Effector memory CD4-positive, alpha-beta T cell (primary cell): ENCODE measurements around the gene CLASP1.

Experiments used
- DNase-seq, 3 donors: peaks; one replicate each; pipeline ENCODE4 v3.0.0-alpha.2; 2020
- H3K27ac ChIP-seq: 2 replicates; pipeline ENCODE4 v1.7.0; 2013; ENCODE audit warnings: mild to moderate bottlenecking, low read length, moderate library complexity; ENCODE audit not compliant: insufficient read depth, poor library complexity, severe bottlenecking
- H3K27me3 ChIP-seq: replicated peaks from 2 replicates; pipeline ENCODE4 v1.7.0; 2013; ENCODE audit warnings: mild to moderate bottlenecking, low read length; ENCODE audit not compliant: insufficient read depth, control insufficient read depth, poor library complexity, severe bottlenecking
- H3K36me3 ChIP-seq: 2 replicates; pipeline ENCODE4 v1.7.0; 2013; ENCODE audit warnings: mild to moderate bottlenecking, low read length, moderate library complexity; ENCODE audit not compliant: control insufficient read depth, insufficient read depth
- H3K4me1 ChIP-seq: 2 replicates; pipeline ENCODE4 v1.7.0; 2013; ENCODE audit warnings: low read length, mild to moderate bottlenecking; ENCODE audit not compliant: control insufficient read depth, insufficient read depth, poor library complexity, severe bottlenecking
- H3K4me3 ChIP-seq: 2 replicates; pipeline ENCODE4 v1.7.0; 2013; ENCODE audit warnings: low read length, low read depth, mild to moderate bottlenecking; ENCODE audit not compliant: insufficient read depth, poor library complexity, severe bottlenecking
- H3K9me3 ChIP-seq: 2 replicates; pipeline ENCODE4 v1.7.0; 2013; ENCODE audit warnings: mild to moderate bottlenecking, low read length, moderate library complexity; ENCODE audit not compliant: control insufficient read depth

CLASP1 gene

GRCh38 chr2:121608367-121608766, 40.9 kb downstream of the CLASP1 start:
- Histone ChIP-seq H3K36me3 (peaks cover 14% of the 10 kb centered on the region), H3K27ac (no peak overlapping the region), H3K27me3 (no peaks in the 10 kb centered on the region), H3K9me3 (no peaks in the 10 kb centered on the region), H3K4me3 (no peak overlapping the region), H3K4me1 (no peaks in the 10 kb centered on the region)
- no peak for DNase-seq

DNA sequence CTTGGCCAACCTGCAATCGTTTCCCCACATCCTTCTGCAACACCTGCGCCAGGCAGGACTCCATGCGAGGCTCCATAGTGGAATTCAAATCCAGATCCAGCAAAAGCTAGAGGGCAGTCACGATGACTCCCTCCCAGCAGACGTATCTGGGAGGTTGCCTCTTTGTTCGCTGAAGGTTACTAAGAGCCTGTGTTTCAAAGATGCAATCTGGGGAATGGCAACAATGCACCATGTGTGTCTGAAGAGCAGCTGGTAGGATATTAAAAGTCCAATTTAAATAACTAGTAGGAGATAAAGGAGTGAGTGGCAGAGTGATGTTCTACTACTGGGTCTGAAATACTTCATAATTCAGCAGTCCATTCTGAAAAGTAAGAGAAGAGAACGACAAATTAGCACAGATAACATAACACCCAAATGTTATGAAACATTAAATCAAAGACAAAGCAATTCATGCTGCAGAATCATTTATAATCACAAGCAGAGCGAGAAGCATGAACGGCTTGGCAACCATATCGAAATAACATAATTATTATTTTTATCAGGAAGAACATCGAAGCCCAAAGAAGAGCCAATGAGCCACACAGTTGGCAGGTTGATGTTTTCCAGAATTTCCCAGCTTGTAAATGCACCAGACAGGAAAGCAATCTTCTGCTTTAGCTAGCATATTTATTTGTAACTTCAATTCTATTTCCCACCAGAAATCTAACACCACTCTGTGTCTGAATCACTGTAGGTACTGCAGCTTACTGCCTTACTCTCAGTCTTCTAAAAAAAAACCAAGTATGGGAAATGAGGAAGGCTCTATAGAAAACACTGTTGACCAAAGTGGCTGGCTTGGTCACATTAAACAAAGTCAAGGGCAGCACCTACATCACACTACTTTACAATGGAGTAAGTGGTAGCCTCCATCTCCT, 43.2 kb downstream of the CLASP1 start:
- no peak overlapping the region for H3K4me3 ChIP-seq
- H3K9me3 ChIP-seq: no peaks in the 10 kb centered on the region
- no peak for DNase-seq
- H3K36me3 ChIP-seq: peaks cover 14% of the 10 kb centered on the region
- no peaks in the 10 kb centered on the region for H3K27me3 ChIP-seq
- no peak overlapping the region for H3K27ac ChIP-seq
- H3K4me1 ChIP-seq: no peaks in the 10 kb centered on the region

- Histone ChIP-seq H3K27ac (no peak overlapping the region), H3K36me3 (peaks cover 14% of the 10 kb centered on the region), H3K4me1 (peaks cover 4% of the 10 kb centered on the region), H3K9me3 (no peaks in the 10 kb centered on the region), H3K4me3 (no peak overlapping the region), H3K27me3 (no peaks in the 10 kb centered on the region)
- DNase-seq: no peak
Measured at GRCh38 chr2:121603185-121603584, 46.1 kb downstream of the CLASP1 start.

GRCh38 chr2:121599963-121600651, 49.2 kb downstream of the CLASP1 start:
- no peaks in the 10 kb centered on the region for H3K9me3 ChIP-seq
- H3K27ac ChIP-seq: no peak overlapping the region
- peaks cover 7% of the 10 kb centered on the region for H3K36me3 ChIP-seq
- DNase-seq: no peak
- no peaks in the 10 kb centered on the region for H3K27me3 ChIP-seq
- H3K4me1 ChIP-seq: peaks cover 4% of the 10 kb centered on the region
- H3K4me3 ChIP-seq: no peak overlapping the region

- Histone ChIP-seq H3K27ac (no peak overlapping the region), H3K4me1 (peaks cover 4% of the 10 kb centered on the region)
- DNase-seq: no peak
Measured at GRCh38 chr2:121598087-121598486, 51.2 kb downstream of the CLASP1 start.

GRCh38 chr2:121596221-121597080, 52.8 kb downstream of the CLASP1 start:
- H3K4me3 ChIP-seq: no peak overlapping the region
- H3K27ac ChIP-seq: no peak overlapping the region
- DNase-seq: no peak
- H3K9me3 ChIP-seq: no peaks in the 10 kb centered on the region
- peaks cover 4% of the 10 kb centered on the region for H3K4me1 ChIP-seq
- H3K27me3 ChIP-seq: no peaks in the 10 kb centered on the region
- no peaks in the 10 kb centered on the region for H3K36me3 ChIP-seq

More at GRCh38 chr2:121598087-121598486, 51.2 kb downstream of the CLASP1 start:
- no peaks in the 10 kb centered on the region for H3K36me3 ChIP-seq
- no peak overlapping the region for H3K4me3 ChIP-seq
- no peaks in the 10 kb centered on the region for H3K9me3 ChIP-seq
- no peaks in the 10 kb centered on the region for H3K27me3 ChIP-seq

- no peaks in the 10 kb centered on the region for H3K36me3 ChIP-seq
- H3K4me1 ChIP-seq: no peaks in the 10 kb centered on the region
- no peak for DNase-seq
- H3K27me3 ChIP-seq: no peaks in the 10 kb centered on the region
- no peak overlapping the region for H3K4me3 ChIP-seq
- no peaks in the 10 kb centered on the region for H3K9me3 ChIP-seq
- H3K27ac ChIP-seq: no peak overlapping the region
Measured at GRCh38 chr2:121595012-121595891, 54.0 kb downstream of the CLASP1 start.

DNA sequence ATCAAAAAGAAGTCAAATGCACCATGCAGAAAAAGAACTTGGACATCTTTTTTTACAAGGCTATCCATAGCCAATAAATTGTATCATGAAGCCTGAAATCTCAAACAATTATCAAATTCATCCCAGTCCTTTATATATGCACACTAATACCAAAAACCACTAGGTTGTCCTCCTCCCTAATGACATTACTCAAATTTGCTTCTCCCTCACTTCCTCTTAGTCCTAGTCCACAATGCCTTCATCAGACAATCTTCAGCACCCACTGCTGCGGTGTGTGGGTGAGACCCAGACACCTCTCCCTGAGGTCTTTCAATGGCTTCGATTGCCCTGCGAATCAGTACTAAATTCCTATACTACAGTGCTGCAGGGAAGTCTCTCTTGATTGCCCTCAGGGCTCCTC, 58.1 kb downstream of the CLASP1 start:
- DNase-seq: no peak

GRCh38 chr2:121588357-121588756, 60.9 kb downstream of the CLASP1 start:
- DNase-seq: no peak
- Histone ChIP-seq H3K4me3 (no peak overlapping the region), H3K9me3 (no peaks in the 10 kb centered on the region), H3K36me3 (peaks cover 6% of the 10 kb centered on the region), H3K27ac (no peak overlapping the region), H3K27me3 (no peaks in the 10 kb centered on the region), H3K4me1 (no peaks in the 10 kb centered on the region)

More for the DNA sequence above, 58.1 kb downstream of the CLASP1 start:
- Histone ChIP-seq H3K27me3 (no peaks in the 10 kb centered on the region), H3K36me3 (peaks cover 6% of the 10 kb centered on the region), H3K9me3 (no peaks in the 10 kb centered on the region), H3K4me1 (no peaks in the 10 kb centered on the region), H3K4me3 (no peak overlapping the region), H3K27ac (no peak overlapping the region)
